ENCODE measurements around the gene UGCG. TPM values are rescaled to one million over a fixed set of nuclear protein-coding genes. Genes with fewer than 3 reads are reported as not detected.
A peak's percentile ranks its signal among the peaks of the same experiment; 100 is the strongest.

Gene UGCG
- total and polyA plus RNA-seq, 10 of the 15 experiments (the other 5 are each of a cell fraction or from before 2014, with no cell fraction given): 21.7 to 96.6 (median 48.9) TPM

DNA sequence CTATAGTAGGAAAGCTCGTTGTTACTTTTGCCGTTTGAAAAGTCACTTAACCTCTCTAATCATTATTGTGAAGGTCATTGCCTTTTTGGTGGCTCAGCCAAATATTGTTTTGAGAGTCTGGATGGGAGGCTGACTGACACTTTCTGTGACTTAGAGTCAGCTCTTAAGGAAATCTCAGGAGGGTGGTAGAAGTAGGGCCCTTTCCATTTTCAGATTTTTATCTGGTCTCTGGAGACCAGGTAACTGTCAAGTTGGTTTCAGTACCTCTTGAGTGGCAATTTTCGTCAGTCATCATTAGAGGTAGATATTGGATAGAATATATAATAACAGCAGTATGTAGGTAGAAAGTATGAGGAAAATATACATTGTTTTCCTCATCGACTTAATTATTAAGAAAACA lies 23.3 kb downstream of the UGCG start:
- Histone ChIP-seq H3K9ac (ENCODE audit: control insufficient read depth, insufficient read depth, low read length) (no peak overlapping the region), H3K4me3 (no peak overlapping the region), H3K79me2 (ENCODE audit: control insufficient read depth, insufficient read depth, low read length) (peaks cover 80% of the 10 kb centered on the region), H3K4me2 (ENCODE audit: control insufficient read depth, insufficient read depth) (no peak overlapping the region; the same call in 1 of the 2 replicates), H3K4me1 (ENCODE audit: control insufficient read depth, insufficient read depth, low read length) (peaks cover 24% of the 10 kb centered on the region), H2AFZ (ENCODE audit: control insufficient read depth, low read depth, low read length) (no peak overlapping the region), H3K9me3 (replicated peaks; ENCODE audit: control insufficient read depth, insufficient read depth, low read length) (no peaks in the 10 kb centered on the region), H3K27ac (ENCODE audit: control insufficient read depth, insufficient read depth) (no peak overlapping the region; the same call in 1 of the 2 replicates), H3K27me3 (replicated peaks in 1 of 2; ENCODE audit: control insufficient read depth in 2 of 2, insufficient read depth in 2 of 2, low read length in 1 of 2) (no peaks in the 10 kb centered on the region), H3K36me3 (ENCODE audit: control insufficient read depth in 2 of 2, insufficient read depth in 2 of 2, low read length in 1 of 2) (peaks cover 2 to 28% of the 10 kb centered on the region in 2 experiments), H4K20me1 (ENCODE audit: control insufficient read depth, insufficient read depth) (no peaks in the 10 kb centered on the region)
- in situ Hi-C loops (cut with MboI): no loop called here
- BruUV-seq (replicated peaks): no TSS peak
- WGBS (ENCODE audit: insufficient coverage, insufficient replicate concordance, low lambda C conversion rate, missing lambda C conversion rate): 41% methylated on average over 4 of the region's 4 CpGs
- ChIA-PET CTCF (interaction anchor here (1.0 to 2.0 kb wide), 3 partner anchors 10 to 156 kb away, joined by 3 to 6 read pairs (median 4); no protein-coding TSS in a partner anchor), RAD21 (ENCODE audit: unreplicated experiment) (interaction anchor here (0.9 to 1.8 kb wide), 5 partner anchors 14 to 57 kb away, joined by 3 to 5 read pairs (median 4); no protein-coding TSS in a partner anchor), SMC1A (ENCODE audit: uncharacterized antibody, unreplicated experiment) (interaction anchor here (0.6 to 2.6 kb wide), 13 partner anchors 8 to 155 kb away, joined by 3 to 17 read pairs (median 3); no protein-coding TSS in a partner anchor), POLR2A (interaction anchor here (0.6 to 2.8 kb wide), 11 partner anchors 11 to 156 kb away, joined by 3 to 10 read pairs (median 3); no protein-coding TSS in a partner anchor)
- TF ChIP-seq IRF3 (IDR thresholded peaks at IDR 0.05) (no peak), PKNOX1 (IDR thresholded peaks at IDR 0.05) (peak; percentile 25; the same call in 1 of the 2 replicates), MEF2B (IDR thresholded peaks at IDR 0.05; ENCODE audit: partially characterized antibody, poor library complexity, severe bottlenecking) (peak; percentile 67)
- intact Hi-C loops (cut with micrococcal nuclease; ENCODE audit: unreplicated experiment): no loop called here
- peak; percentile 10; the same call in 2 of the 3 replicates for ATAC-seq
- FAIRE-seq: no peak
- DNase-seq (ENCODE audit: low read depth, low spot score): no peak

Data from GM12878 (cell line).